Activated CD8-positive, alpha-beta memory T cell treated with anti-CD3 and anti-CD28 coated beads, Interleukin-2, amount 50 U/mL, for 48 hours (primary cell): ENCODE results near the gene UBA52.
A peak's percentile ranks its signal among the peaks of the same experiment; 100 is the strongest.

Experiments
- DNase-seq: peaks from one replicate; pipeline ENCODE4 v3.0.0-alpha.2; 2020

UBA52 gene

DNA sequence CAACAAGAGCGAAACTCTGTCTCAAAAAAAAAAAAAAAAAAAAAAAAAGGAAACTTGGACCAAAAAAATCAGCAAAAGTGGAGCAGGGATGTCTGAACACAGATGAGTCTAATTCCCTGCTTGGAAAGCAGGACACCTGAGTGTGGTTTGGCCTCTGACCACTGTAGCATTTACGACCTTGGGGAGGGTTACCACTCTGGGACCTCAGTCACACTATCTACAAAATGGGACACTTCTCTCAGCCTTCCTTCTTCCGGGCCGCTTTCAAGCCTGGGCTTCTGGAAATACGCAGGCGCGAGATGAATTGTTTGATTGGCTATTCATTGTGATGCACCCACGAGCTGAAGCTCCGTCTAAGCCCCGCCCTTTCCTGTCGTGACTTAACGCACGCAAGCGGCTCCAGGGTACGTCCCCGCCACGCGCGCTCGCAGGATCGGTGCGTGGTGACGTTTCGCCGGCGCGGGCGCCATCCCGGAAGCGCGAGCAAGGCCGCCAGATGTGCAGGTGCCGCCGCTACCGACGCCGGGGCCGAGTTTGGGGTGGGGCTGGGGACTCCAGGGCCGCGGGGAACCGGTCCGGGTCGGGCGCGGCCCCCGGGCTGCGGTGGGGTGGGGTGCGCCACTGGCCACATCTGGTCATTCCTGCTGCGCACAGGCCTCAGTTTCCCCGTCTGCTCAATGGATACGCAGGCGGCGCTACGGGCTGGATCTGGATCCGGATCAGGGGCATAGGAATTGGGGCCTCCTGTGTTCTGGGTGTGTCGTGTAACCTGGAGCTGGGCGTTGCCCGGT, 14.1 kb upstream of the UBA52 start, which contains the start of gene KXD1:
TSS of gene KXD1 (plus strand) at position 460 of the 791 bp plus-strand sequence. CDS start 4,187 bp downstream, outside the sequence.
- peak; percentile 97 for DNase-seq

DNA sequence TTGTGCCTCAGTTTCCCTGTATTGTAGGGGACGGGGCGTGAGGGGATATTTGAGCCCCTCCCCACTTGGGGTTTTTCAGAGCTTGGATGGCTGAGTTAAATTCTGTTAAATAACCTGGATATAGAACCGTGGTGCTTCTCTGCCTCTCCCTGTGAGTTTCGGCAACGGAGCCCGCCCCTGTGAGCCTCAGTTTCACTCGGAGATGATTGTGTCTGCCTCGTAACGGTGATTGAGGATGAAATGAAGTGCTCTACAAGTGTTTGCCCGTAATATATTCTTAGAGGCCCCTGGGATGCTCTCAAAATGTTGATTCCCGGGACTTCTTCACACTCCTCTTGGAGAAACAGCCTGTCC, 13.5 kb upstream of the UBA52 start:
- DNase-seq = no peak

DNA sequence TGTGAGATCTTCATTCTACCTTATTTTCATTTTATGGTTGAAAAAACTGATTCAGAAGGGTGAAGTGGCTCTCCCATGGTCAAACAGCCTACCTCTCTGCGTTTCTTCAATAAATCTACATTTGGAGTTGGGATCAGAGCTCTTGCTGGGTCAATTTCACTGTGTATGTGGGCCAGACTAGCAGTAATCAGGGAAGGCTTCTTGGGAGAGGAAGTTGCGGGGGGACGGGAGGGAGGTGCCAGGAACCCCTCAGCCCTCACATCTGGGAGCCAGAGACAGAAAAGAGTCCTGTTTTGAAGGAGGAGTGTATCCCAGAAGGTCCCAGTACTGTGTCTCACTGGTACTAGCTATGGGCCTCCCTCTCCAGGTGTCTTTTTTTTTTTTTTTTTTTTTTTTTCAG, 13.1 kb upstream of the UBA52 start:
- no peak for DNase-seq

DNA sequence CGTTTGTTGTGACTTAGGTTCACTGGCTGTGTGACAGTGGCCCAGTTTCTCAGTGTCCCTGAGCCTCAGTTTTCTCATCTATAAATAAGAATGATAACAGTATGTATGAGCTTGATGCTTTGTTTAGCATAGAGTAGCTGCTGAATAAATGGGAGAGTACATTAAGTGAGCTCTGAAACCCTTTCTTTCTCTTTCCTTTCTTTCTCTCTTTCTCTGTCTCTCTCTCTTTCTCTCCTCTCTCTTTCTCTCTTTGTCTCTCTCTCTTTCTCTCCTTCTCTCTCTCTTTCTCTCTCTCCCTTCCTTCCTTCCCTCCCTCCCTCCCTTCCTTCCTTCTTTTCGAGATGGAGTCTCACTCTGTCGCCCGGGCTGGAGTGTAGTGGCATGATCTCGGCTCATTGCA, 12.0 kb upstream of the UBA52 start:
- DNase-seq = no peak

DNA sequence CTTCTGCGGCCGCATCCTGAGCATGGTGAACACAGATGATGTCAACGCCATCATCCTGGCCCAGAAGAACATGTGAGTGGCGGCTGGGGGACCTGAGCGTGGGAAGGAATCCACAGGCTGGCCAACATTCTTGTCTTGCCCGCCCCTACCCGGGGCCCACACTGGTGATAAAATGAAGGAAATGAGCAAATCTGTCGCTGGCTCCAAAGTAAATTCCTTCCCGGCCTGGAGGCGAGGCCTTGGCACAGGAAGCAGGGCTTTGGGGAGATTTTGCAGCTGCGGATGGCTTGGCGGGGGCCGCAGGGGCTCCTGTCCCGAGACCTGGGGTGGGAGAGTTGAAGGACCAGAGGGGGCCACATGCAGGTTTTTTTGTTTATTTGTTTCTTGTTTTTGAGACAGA, 9.6 kb upstream of the UBA52 start:
- DNase-seq = no peak

DNA sequence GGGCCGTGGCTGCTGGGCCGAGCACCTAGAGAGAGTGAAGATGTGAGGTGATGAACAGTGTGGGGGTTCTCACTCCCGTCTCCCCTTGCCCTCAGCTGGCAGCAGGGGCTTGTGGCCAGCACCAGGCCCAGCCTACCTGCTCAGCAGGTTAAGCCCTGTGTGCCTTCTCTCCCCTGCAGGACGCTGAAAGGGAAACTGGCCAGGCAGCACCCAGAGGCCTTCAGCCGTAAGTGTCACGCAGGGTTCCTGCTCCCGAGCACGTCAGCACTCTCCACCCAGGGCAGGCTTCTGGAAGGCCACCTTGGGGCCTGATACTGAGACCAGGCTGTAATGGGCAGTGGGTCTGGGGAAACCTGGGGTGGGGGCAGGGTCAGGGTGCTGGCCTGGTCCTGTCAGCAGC, 4.7 kb upstream of the UBA52 start:
- DNase-seq = no peak

DNA sequence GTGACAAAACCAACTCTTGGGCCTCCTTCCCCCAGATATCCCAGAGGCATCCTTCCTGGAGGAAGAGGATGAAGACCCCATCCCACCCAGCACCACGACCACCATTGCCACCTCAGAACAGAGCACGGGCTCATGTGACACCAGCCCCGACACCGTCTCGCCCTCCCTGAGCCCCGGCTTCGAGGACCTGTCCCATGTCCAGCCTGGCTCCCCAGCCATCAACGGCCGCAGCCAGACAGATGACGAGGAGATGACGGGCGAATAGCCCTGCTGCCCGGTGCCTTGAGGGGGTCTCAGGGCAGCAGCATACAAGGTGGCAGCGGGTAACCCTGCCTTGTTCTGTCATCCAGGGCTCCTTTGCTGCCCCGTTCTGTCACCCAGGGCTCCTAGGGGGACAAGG, 3.3 kb upstream of the UBA52 start:
- no peak for DNase-seq

DNA sequence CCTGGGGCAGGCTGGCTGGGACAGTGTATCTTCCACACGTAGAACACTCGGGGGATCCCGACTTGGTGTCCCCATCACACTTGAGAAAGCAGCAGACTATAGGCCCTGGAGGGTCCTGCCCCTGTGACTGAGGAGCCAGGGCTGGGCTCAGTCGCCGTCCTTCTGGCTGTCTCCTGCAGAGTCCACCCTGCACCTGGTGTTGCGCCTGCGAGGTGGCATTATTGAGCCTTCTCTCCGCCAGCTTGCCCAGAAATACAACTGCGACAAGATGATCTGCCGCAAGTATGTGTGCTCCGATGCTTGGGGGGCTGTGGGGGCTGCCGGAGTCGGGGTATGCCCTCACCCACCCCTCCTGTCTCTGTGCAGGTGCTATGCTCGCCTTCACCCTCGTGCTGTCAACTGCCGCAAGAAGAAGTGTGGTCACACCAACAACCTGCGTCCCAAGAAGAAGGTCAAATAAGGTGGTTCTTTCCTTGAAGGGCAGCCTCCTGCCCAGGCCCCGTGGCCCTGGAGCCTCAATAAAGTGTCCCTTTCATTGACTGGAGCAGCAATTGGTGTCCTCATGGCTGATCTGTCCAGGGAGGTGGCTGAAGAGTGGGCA, 3.1 kb downstream of the UBA52 start:
- DNase-seq = no peak

DNA sequence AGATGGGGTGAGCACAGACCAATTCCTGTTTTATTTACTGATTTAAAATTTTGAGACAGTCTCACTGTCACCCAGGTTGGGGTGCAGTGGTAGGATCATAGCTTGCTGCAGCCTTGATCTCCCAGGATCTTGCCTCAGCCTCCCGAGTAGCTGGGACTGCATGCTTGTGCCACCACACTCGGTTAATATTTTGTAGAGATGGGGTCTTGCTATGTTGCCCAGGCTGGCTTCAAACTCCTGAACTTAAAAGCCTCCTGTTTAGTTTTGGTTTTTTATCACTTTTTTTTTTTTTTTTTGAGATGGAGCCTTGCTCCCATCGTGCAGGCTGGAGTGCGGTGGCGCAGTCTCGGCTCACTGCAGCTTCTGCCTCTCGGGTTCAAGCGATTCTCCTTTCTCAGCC, 4.7 kb downstream of the UBA52 start:
- no peak for DNase-seq

DNA sequence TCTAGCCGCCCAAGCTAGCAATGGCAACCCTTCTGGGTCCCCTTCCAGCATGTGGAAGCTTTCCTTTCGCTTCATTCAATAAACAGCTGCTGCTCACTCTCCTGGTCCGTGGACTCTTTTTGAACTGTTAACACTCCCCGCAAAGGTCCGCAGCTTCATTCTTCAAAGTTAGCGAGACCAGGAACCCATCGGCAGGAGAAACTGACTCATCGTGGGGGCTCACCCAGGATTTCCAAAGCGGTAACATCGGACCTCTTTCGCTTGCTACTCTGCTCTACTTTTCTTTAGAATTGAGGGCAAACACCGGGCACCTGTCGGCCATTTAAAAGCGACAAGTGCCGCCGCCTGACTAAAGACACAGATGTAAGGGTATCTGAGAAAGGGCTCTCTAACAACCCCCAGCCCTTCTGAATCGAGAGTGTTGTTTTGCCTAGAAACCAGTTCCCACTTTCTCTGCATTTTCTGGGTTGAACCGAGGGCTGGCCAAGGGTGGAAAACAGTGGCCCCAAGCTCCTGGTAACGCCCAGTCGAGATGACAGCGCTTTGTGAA, 5.8 kb downstream of the UBA52 start:
- DNase-seq = no peak

DNA sequence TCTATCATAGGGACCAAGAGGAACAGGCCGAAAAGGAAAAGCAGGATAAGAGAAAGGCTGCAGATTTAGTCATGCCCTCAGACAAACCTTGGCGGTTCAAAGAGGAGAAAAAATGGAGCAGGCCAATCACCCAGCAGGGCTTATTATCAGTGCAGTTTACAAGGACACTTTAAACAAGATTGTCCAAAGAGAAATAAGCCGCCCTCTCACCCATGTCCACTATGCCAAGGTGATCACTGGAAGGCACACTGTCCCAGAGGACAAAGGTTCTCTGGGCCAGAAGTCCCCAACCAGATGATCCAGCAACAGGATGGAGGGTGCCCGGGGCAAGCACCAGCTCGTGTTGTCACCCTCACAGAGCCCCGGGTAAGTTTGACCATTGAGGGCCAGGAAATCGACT, 8.7 kb downstream of the UBA52 start:
- no peak for DNase-seq

DNA sequence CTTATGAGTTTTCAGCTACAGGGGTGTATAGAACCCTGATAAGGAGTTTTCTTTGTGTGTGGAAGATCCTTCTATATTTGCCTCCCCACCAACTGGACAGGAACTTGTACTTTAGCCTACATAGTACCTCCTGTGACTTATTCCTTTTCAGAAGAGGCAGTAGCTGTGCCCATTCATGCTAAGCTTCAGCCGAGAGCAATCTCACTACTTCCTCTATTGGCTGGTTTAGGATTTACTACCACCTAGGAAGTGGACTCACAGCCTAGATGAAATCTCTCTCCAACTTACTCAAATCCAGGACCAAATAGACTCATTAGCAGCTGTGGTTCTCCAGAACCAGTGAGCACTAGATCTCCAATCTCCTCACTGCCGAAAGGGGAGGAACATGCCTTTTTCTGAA, 14.6 kb downstream of the UBA52 start:
- DNase-seq = no peak

DNA sequence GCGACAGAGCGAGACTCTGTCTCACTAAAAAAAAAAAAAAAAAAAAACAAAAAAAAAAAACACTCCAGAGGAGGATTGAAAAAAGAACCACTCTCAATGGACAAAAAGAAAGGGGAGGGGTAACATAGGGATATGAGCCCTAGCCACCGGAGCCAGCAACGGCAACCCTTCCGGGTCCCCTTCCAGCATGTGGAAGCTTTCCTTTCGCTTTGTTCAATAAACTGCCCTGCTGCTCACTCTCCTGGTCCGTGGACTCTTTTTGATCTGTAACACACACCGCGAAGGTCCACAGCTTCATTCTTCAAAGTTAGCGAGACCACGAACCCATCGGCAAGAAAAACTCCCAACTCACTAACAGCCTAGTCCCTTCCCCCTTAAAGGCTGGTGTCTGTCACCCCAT, 15.9 kb downstream of the UBA52 start:
- no peak for DNase-seq

DNA sequence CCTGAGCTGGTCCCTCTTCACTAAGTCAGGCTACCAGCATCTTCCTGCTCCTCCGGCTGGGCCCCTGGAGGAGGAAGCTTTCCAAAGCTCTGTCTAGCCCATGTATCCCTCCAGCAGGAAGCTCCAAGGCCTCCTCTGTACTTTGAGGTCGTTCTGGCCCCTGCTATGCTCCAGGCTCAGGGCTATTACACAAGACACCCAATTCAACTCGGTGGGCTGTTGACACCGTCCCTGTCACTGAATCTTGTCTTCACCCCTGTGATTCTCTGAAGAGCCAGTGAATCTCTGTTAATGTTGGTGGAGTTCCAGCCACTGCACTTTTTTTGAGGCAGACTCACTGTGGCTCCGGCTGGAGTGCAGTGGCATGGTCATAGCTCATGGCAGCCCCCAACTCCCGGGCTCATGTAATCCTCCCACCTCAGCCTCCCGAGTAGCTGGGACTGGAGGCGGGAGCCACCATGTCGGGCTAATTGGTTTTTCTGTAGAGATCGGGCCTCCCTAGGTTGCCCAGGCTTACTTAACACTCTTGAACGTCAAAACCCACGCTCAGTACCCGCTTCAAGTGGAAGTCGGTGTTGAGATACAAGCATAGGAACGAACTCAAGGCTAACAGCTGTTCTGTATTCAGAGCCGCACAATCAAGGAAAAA, 16.4 kb downstream of the UBA52 start:
- DNase-seq = no peak

DNA sequence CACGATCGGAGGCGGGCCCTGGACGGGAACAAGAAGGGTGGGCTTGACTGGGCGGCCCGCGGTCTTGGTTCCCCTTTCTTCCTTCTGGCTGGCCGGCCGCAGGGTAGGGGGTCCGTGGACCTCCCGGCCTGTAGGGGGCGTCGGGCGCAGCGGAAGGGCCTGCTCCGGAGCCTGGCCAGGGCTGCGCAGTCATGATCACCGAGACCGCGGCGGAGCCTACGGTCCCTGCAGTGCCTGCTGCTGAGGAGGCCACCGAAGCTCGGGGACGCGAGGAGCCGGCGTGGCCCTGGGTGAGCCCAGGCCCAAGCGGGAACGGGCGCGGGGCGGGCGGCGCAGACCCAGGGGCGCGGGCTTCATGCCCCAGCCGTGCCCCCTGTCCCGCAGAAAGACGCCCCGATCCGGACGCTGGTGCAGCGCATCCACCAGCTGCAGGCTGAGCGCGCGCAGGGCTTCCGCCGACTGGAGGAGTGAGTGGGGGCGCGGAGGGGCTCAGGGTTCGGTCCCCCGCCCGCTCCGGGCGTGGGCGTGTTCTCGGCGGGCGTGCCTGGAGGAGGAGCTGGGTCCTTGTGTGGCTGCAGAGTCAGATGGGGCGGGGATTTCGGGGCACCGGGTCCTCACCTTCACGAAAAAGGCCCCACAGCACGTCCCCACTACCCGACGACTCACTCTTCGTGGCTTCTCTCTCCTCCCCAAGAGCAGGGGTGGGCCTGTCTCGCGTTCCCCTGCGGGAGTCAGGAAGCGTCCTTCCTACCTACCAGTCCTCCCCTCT, 17.1 kb downstream of the UBA52 start, which contains the start of gene REX1BD:
TSS of gene REX1BD (plus strand) at position 188 of the 769 bp plus-strand sequence. CDS start at position 192, 4 bp downstream.
- peak; percentile 94 for DNase-seq

DNA sequence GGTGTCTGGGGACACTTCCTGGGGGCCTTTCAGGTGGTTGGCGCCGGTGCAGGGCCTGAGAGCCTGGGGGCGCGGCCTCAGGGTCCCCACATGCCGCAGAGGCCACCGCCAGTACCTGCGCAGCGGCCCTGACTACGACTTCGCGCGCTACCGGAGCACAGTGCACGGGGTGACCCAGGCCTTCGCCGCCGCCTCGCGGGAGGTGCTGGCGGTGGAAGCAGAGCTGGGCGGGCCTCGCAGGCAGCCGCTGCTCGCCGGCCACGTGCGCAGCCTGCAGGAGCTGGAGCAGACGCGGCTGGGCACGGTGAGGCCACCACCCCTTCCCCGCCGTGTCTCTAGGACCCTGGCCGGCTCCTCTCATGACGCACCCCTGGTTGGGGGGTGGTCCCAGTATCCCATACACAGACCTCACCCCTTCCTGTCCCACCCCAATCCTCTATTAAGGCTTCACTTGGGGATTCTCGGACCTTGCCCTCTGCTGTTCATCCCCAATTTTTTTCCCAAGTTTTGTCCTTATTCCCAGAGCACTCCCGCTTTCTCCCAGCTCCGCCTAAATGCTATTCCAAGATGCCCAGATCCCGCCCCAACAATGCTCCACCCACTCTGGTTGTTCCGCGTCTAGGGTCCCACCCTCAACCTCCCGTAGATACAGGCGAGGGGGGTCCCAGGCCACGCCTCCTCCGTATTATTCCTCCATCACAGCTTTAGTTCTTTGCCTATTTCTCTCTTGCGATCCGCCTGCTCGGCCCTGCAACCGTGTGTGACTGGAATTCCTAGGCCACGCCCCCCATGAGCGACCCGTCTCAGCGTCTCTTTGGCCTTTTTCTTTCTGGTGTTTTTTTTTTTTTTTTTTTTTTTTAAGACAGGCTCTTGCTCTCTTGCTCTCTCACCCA, 18.0 kb downstream of the UBA52 start:
- DNase-seq = peak; percentile 85

DNA sequence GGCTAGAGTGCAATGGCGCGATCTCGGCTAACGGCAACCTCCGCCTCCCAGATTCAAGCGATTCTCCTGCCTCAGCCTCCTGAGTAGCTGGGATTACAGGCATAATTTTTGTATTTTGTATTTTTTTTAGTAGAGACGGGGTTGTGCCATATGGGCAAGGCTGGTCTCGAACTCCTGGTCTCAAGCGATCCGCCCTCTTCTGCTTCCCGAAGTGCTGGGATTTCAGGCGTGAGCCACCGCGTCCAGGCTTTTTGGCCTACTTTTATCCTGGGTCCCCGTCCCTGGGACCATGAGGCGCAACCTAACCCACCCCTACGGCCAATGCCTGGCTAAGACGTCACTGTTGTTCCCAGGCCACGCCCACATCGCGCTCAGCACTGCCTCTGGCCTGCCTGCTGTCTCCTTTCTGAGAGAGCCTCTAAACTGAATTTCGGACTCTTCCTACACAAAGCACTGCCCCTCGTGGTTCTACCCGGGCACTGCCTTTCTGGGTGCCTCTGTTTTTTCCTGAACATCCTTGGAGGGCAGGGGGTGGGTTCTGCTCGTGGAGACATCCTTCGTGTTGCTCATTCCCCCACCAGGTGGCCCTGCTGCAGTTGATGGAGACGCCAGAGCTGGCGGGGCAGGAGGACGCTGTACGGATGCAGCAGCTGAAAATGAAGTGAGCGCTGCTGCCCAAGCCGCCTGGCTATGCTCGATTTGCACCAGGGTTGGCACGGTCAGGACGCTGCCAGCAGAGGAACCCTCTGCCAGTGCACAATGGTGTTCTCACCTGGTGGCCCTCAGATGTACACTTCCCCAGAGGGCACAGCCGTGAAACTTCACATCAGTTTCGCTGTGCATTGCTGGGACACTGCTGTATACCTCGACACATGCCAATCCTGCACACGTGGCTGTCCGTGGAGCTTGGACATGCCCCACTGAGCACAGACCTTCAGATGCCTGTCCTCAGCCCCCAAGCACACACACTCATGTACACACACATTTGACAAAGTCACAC, 18.9 kb downstream of the UBA52 start:
- no peak for DNase-seq

DNA sequence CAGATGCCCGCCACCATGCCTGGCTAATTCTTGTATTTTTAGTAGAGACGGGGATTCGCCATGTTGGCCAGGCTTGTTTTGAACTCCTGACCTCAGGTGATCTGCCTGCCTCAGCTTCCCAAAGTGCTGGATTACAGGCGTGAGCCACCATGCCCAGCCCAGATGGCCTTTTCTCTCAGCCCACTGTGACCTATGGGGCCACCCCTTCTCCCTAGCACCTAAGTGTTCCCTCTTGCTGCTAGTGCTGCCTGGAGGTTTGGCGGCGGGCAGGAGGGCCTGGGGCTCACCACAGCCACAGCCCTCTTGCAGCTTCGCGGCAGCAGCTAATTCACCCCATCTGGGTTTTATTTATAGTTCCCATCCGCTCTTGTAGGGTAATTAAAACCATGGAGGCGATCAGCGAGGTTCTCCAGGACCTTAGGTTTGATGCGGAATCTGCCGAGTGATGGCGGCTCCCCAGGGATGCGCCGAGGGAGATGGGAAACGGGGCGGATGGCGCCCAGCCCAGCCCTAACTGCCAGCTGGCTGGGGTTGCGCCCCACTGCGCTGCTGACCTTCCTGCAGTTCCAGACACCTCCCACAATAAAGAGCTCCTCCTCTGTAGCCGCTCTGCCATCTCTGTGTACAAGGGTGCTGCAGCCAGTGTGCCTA, 20.2 kb downstream of the UBA52 start:
- no peak for DNase-seq

DNA sequence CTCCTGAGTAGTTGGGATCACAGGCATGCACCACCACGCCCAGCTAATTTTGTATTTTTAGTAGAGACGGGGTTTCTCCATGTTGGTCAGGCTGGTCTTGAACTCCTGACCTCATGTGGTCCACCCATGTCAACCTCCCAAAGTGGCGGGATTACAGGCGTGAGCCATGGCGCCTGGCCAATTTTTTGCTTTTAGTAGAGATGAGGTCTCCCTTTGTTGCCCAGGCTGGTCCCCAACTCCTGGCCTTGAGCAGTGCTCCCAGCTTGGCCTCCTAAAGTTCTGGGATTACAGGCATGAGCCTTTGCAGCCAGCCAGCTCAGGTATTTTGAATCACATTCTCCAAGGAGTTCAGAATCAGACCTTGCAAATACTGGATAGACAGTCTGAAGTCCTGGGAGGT, 21.1 kb downstream of the UBA52 start:
- DNase-seq = peak; percentile 47
